DMS 273 (cell line): ENCODE data around the gene LLGL2.
A peak's percentile ranks its signal among the peaks of the same experiment; 100 is the strongest.

ENCODE experiments used
- DNase-seq: peaks from one replicate; lab custom pipeline; 2025; ENCODE audit not compliant: unreplicated experiment; lab: John Stamatoyannopoulos, UW

Gene LLGL2

DNA sequence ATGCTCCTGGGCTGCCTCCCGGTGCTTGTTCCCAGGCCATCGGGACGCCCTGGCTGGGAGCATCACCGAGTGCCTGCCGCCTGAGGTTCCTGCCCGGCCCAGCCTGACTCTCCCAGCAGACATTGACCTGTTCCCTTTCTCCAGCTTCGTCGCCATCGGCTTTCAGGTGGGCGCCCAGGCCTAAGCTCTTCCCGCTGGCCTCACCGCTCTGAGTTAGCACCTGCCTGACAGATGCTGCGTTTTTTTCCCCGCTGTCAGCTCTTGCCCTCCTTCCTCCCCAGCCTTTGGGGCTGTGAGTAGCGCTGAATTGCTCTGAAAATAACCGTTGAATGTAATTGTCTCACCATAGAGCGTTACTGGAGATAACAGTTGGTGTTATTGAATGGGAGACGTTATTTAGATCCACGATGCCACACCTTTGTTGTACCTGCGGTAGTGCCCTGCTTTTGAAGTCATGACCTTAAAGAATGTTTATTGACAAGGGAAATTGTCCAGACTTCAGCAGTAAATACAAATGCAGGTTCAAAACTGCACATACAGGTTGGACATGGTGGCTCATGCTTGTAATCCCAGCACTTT lies 86.4 kb downstream of the LLGL2 start:
- no peak for DNase-seq

GRCh38 chr17:75612906-75613626 lies 87.6 kb downstream of the LLGL2 start:
- DNase-seq: no peak

DNA sequence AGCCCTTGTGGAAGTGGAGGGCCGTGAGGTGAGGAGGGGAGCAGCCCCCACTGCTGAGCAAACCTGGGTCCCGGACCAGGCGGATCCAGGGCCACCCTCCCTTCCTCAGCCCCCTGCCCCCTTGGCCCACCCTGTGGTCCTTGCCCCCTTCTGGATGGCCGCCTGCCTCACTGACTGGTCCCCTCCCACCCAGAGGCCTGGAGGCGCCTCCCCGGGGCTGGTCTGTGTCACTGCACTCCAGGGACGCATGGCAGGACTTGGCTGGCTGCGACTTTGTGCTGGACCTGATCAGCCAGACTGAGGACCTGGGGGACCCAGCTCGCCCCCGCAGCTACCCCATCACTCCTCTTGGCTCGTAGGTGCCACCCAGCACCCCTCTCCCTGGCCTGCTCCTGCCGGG lies 88.5 kb downstream of the LLGL2 start:
- DNase-seq: peak; percentile 51

GRCh38 chr17:75614556-75615270 lies 89.2 kb downstream of the LLGL2 start:
- no peak for DNase-seq

DNA sequence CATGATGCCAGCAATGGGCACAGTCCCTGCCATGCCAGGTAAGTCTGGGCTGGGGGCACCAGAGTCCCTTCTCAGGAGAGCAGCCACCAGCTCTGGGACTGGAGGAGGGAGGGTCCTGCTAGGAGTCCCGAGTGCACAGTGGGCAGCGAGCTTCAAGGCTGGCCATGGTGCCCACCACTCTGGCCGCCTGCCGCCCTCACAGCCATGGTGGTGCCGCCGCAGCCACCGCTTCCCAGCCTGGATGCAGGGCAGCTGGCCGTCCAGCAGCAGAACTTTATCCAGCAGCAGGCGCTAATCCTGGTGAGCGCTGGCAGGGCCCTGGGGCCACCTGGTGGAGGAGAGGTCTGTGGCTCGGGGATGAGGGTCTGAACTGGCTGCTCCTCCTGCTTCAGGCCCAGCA lies 89.8 kb downstream of the LLGL2 start:
- DNase-seq: peak; percentile 30

GRCh38 chr17:75616521-75617122 lies 91.1 kb downstream of the LLGL2 start:
- DNase-seq: no peak

DNA sequence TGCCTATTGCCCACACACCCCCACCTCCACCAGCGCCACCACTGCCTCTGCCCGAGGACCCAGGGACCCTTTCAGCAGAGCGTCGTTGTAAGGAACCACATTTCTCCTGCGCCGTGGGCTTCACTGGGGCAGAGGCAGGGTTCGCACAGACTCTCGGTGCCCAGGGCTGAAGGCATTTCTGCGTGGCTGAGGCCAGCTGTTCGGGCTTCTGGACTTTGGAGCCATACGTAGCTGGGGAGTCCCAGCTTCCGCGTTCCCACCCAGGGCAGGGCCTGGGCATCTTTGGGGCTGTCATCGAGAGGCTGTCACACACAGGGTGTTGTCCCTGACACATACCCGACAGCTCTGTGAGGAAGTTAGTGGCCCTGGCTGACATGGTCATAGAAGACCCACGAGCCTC lies 91.7 kb downstream of the LLGL2 start:
- no peak for DNase-seq

DNA sequence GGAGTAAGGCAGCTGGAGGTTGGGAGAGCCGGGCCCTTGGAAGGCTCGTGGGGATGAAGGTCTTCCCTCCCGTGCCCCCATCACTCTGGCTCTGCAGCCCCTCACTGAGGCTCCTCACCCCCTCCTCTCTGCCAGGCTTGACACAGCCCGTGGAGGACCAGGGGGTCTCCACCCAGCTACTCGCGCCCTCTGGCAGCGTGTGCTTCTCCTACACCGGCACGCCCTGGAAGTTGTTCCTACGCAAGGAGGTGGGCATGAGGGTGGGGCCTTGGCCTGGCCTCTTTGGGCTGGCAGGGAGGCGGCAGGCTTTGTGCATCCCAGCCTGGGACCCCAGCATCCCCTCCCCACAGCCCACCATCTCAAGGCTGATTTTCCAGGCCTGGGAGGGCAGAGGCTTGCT lies 92.2 kb downstream of the LLGL2 start:
- no peak for DNase-seq

GRCh38 chr17:75619506-75620431 lies 94.3 kb downstream of the LLGL2 start:
- DNase-seq: peak; percentile 77

- no peak for DNase-seq
Observed at GRCh38 chr17:75621489-75621888, 96.0 kb downstream of the LLGL2 start.

- no peak for DNase-seq
Observed at GRCh38 chr17:75622076-75622475, 96.6 kb downstream of the LLGL2 start.

DNA sequence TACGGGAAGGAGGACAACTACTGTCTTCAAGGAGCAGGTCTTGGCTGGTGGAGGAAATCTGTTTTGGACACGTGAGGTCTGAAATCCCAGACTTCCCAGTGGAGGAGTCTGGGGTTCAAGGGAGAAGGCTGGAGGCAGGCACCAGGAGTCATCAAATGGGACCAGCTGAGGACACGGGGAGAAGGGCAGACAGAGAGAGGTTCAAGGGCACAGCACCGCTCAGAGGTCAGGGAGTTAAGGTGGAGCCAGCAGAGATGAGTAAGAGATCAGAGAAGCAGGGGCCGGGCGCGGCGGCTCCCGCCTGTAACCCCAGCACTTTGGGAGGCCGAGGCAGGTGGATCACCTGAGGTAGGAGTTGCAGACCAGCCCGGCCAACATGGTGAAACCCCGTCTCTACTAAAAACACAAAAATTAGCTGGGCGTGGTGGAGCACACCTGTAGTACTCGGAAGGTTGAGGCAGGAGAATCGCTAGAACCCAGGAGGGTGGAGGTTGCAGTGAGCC lies 97.3 kb downstream of the LLGL2 start:
- DNase-seq: no peak

DNA sequence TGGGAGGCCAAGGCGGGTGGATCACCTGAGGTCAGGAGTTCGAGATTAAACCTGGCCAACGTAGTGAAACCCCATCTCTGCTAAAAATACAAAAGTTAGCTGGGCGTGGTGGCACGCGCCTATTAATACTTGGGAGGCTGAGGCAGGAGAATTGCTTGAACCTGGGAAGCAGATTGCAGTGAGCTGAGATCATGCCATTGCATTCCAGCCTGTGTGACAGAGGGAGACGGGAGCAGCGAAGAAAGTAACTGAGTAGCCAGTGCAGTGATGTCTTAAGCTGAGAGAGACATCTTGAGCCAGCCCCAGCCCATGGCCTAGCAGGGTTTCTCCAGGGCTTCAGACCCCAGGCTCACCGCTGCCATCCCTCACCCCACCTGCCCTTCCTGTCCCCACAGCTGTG lies 97.9 kb downstream of the LLGL2 start:
- DNase-seq: no peak

DNA sequence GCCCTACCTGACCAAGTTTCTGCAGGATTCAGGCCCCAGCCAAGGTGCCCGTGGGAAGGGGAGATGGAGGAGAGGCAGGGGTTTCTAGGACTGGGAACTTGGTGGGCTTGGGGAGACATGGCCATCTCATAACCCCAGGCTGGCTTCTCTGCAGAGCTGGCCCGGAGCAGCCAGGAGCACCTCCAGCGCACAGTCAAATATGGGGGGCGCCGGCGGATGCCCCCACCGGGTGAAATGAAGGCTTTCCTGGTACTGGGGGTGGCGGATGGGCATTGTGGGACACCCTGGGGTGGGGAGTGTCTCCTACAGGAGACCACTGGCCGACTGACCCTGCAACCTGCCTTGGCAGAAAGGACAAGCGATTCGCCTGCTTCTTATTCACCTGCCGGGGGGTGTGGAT lies 98.5 kb downstream of the LLGL2 start:
- no peak for DNase-seq
